ENCODE data around the gene CCDC190. TPM values are rescaled to one million over a fixed set of nuclear protein-coding genes. Genes with fewer than 3 reads are reported as not detected.

The CCDC190 gene
- total and polyA plus RNA-seq, 2 of the 13 experiments (the other 11 are each of a cell fraction or from before 2014, with no cell fraction given) = not detected

- peak; percentile 47; the same call in 1 of the 2 replicates for TF ChIP-seq RERE (CRISPR knock-in tag; IDR thresholded peaks at IDR 0.05; ENCODE audit: low read depth)
- peak; percentile 74 for TF ChIP-seq FOXA1 (IDR thresholded peaks at IDR 0.05)
- TF ChIP-seq FOXA1 (CRISPR knock-in tag; IDR thresholded peaks at IDR 0.05) = peak; percentile 76
- peak; percentile 86 for TF ChIP-seq FOXA3 (CRISPR knock-in tag; IDR thresholded peaks at IDR 0.05)
- TF ChIP-seq FOXO1 (CRISPR knock-in tag; IDR thresholded peaks at IDR 0.05) = no peak
- TF ChIP-seq MIXL1 (CRISPR knock-in tag; IDR thresholded peaks at IDR 0.05) = 0 out of 2 replicates have a peak, but pooled peaks have one; percentile 32
- no peak for TF ChIP-seq MYC (CRISPR knock-in tag; IDR thresholded peaks at IDR 0.05; ENCODE audit: borderline replicate concordance)
- TF ChIP-seq RXRB (CRISPR knock-in tag; IDR thresholded peaks at IDR 0.05; ENCODE audit: borderline replicate concordance) = peak; percentile 29; the same call in 1 of the 2 replicates
- peak; percentile 79 for TF ChIP-seq ZNF609 (CRISPR knock-in tag; IDR thresholded peaks at IDR 0.05; ENCODE audit: borderline replicate concordance)
- TF ChIP-seq FOXP4 (CRISPR knock-in tag; IDR thresholded peaks at IDR 0.05) = peak; percentile 80
- no peak for TF ChIP-seq ARID2 (CRISPR knock-in tag; IDR thresholded peaks at IDR 0.05; ENCODE audit: borderline replicate concordance)
These were observed 13.0 kb upstream of the CCDC190 start (continued) for GRCh38 chr1:162873671-162874666.
